Panc1 (cell line): Measurements from ENCODE around the gene ASPHD2.

Experiments
- CTCF ChIP-seq: fragments of 450-650 bp; IDR thresholded peaks from 2 replicates; pipeline ENCODE4 v1.5.1; 2017; ENCODE audit warnings: mild to moderate bottlenecking
- POLR2AphosphoS5 ChIP-seq: IDR thresholded peaks from 2 replicates; pipeline ENCODE4 v1.6.1; 2012; ENCODE audit warnings: mild to moderate bottlenecking, low read depth, low read length, moderate library complexity
- REST ChIP-seq, 2 experiments: IDR thresholded peaks; 2 replicates each; pipeline ENCODE4 v1.6.1; 2011 to 2012; ENCODE audit warnings: low read depth in 2 of 2, control low read depth in 1 of 2, low read length in 1 of 2, mild to moderate bottlenecking in 1 of 2, moderate library complexity in 1 of 2; ENCODE audit not compliant: insufficient read depth in 1 of 2

GRCh38 chr22:26470807-26471206 lies 41.7 kb downstream of the ASPHD2 start:
- TF ChIP-seq CTCF (no peak), REST (IDR thresholded peaks at IDR 0.05; ENCODE audit: insufficient read depth in 1 of 2, low read depth in 2 of 2, low read length in 1 of 2) (no peak), POLR2AphosphoS5 (no peak)
